HG03025 (cell line): ENCODE measurements around the gene NAT14.

ENCODE experiments used
- ATAC-seq: cut with Tn5 transposase; IDR thresholded peaks from one replicate; pipeline ENCODE4 v1.9.1; 2021; ENCODE audit warnings: mild to moderate bottlenecking, moderate library complexity; ENCODE audit not compliant: unreplicated experiment, low FRiP score

NAT14 gene

DNA sequence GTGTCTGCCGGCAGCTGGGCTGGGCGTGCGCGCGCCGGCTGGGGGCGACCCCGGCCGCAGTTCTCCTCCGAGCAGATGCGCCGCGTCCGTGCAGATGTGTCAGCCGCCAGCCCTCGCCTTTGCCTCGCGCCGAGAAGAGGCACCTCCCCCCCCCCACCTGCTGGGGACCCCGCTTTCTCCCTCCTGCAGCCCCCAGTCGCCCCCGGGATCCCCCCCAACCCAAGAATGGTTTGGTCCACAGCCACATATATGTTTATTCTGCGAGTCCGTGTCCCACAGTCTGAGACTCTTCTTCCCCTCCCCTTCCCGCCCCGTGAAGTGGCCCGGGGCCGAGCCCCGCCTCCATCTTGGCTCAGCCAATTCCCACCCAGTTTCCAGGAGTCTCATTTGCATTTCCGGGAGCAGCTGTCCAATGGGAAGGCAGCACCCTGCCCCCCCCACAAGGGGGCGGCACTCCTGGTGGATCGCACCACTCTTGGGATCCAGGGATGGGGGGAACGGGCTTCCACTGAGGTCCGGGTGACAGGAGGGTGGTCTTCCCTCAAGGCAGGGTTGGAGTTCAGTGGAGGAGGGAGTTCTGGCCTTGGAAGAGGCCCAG lies 32.1 kb upstream of the NAT14 start:
- no peak for ATAC-seq

DNA sequence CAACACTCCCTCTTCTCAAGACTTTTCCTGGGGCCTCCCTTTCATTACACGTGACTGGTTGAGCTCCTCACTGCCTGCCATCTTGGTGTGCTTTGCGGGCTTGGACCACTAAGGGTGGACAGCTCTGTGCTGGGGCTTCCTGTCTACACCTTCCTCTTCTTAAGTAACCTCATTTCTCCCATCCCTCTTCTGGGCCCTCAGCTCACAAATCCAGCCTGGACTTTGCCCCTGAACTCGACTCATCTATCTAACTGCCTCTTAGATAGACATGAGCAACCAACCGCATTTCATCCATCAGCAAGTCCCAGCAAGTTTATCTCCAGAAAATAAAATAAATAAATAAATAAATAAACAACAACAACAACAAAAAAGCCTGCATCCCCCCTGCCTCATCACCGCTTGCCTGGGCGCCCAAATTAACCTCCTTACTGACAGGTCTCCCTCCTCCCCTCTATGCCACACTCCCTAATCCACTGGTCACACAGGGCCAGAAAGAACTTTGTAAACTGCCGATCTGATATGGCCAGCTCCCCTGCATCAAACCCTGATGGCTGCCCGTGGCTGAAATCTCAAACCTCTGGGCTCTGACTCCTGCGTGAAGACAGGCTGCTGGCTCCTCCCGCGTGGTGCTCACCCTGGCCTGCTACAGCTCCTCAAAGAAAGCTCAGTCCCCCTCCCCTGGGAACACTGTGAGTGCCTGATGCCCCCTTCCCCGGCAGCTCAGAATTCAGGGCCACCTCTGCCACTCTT lies 31.3 kb upstream of the NAT14 start:
- no peak for ATAC-seq

DNA sequence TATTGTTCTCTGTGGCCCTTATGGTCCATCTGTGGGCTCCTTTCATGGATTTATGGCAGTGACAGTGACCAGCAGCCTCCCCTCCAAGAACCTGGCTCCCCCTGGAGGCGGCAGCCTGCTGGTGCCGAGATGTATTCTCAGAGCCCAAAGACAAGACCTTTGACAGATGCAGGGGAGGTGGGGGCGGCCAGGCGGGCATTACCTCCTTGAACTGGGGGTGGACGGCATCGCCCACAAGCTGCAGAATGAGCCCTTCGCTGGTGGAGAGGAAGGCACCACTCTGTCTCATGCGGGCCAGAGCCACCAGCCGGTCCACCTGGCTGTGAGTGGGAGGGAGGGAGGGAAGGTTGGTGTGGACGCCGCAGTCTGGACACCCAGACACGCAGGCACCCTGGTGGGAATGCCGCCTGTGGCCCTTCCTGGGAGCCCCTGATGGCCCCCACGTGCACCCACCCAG lies 30.2 kb upstream of the NAT14 start:
- ATAC-seq: no peak

DNA sequence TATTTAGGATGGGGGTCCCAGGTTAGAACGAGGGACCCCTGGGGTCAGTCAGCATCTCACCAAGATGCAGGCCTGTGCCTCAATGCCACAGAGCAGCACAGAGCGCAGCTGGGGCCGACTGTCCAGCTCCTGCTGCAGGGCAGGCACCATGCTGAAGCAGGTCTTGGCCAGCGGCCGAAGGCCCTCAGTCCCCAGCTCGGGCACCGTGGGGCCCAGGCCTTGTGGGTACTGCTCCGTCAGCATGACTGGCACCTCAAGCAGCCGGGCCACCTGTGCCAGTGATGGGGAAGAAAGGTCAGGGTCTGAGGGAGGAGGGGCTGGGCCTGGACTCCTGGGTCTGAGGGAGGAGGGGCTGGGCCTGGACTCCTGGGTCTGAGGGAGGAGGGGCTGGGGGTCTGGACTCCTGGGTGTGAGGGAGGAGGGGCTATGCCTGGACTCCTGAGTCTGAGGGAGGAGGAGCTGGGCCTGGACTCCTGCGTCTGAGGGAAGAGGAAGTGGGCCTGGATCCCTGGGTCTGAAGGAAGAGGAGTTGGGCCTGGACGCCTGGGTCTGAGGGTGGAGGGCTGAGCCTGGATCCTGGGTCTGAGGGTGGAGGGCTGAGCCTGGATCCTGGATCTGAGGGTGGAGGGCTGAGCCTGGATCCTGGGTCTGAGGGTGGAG lies 29.3 kb upstream of the NAT14 start:
- ATAC-seq: no peak

DNA sequence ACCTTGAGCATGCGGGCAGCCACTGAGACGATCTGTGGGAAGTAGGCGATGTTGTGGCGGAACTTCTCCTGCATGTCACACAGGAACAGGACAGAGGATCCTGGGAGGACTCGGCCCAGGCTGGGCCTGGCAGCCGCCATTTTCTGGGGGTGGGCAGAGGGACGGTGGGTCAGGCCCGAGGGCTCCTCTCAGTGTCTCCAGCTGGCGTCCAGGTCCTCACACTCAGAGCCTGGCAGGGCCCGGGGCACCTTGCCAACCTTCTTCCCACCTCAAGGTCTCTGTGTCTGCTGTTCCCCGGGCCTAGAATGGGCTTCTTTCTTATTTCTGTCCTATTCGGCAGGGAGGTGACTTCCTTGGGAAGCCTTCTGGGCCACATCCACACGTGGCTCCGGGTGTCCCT lies 28.6 kb upstream of the NAT14 start:
- no peak for ATAC-seq

DNA sequence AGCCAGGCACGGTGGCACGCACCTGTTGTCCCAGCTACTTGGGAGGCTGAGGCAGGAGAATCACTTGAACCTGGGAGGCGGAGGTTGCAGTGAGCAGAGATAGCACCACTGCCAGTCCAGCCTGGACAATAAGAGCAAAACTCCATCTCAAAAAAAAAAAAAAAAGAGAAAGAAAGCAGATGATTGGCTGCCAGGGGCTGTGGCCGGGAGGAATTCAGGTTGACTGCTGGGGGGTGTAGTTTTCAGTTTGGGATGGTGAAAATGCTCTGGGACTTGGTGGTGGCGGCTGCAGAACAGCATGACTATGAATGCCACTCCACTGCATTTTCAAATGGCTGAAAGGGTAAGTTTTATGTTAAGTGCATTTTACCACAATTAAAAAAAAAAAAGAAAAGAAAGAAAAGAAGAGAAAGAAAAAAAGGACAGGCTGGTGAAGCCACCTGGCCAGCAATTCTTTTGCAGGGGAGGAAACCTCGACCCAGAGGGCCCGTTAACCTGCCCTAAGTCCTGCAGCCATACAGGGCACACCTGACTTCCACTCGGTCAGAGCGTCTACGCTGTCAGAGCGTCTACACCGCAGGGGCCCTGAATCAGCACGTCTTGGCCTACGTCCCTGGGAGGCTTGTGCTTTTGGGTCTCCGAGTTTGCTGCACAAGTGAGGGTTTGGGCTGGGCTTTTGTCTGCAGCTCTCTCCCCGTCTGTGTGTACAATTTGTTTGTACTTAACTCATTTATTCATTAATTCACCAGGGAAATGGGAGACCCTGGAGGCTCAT lies 27.1 kb upstream of the NAT14 start:
- no peak for ATAC-seq

DNA sequence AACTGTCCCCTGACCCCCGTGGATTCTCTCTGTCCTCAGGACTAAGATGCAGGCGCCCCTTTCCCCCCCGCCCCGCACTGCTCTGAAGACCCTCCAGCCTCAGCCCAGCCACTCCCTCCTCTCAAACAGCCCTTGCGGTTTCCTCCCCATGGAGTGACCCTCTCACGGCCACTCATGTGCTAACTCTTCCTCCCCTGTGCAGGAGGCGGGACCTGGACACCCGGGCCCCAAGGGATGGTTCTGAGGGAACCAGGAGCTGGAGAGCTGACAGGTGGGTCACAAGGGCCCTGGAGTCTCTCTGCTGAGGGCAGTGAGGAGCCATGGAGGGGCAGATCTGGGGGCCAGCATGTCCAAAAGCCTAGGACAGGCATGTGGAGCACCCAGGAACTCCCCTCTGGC lies 25.4 kb upstream of the NAT14 start:
- no peak for ATAC-seq

DNA sequence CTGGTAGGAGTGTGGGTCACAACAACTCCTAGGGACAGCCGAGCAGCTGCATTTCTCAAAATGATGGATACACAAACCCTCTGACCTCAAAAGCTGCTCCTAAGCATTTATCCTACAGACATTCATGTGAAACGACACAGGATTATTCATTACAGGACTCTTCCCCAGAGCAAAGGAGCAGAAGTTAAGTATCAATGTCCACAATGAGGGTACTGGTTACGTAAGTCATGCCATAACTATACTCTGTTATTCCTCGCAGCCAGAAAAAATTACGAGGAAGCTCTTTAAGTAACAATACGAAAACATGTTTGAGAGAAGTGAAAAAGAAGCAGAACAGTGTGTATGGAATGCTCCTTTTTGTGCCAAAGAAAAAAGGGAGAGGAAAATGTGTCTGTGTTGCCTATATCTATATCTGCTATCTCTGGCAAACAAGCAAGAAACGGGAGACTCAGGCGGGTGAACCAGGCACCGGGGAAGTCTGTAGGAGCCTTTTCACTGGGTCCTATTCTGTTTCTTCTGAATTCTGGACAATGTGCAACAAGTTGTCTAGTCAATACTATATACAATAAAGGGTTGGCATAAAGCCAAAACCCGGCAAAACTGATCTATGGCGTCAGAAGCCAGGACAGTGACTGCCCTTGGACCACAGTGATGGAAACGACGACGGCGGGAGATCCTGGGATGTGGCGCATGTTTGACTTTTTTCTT lies 24.9 kb upstream of the NAT14 start:
- no peak for ATAC-seq

DNA sequence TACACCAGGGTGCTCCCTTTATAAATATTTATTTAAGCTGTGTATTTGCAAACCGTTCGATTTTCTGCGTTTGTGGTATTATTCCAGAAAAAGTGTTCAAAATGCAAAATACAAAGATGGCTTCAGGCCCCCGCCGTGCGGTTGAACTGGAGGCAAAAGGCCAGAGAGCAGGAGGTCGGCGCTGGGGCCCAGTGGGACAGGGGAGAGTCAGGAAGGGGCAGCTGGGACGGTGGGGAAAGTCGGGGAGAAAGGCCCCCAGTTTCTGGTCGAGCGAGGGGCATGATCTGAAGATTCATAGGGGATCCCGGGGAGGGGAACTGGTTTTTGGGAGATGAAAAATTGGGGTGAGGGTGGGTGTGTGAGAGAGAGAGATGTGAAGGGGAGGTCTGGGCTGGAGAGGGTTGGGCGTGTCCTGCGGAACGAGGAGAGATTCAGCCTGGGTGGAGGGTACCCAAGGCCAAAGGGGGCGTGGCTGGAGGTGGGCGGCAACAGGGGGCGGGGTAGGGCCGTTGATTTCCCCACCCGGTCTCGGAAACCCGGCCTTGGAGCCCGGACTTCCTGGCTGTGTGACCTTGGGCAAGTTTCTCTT lies 24.2 kb upstream of the NAT14 start:
- ATAC-seq: no peak

DNA sequence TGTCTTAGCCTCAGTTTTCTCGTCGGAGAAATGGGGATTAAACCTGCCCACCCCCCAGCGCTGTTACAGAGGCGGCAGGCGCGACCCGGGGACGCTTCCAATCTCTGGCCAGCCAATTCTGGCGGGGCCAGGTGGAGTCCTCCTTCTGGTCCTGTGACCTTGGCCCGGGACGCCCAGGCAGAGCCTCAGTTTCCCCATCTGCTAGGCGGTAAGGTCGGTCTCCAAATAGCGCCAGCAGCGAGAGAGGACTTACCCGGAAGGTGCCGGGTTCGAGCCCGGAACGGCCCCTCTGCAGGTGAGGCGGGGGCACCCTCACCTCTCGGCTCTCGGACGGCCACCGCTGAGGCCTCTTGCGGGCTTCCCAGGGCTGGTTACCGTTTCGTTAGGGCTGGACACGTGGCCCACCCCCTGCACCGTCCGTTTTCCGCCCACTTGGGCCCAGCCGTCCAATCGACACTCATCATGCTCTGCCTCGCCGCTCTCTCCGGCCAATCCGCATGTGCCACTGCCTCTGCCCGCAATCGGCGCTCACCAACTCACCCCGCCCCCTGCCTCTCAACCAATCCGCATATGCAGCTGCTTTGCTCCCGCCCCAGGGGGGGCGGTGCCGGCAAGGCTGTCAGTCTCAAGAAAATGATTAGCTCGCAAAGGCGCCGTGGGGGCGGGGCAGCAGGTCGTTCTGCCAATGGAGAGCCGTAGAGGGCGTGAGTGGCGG lies 23.6 kb upstream of the NAT14 start, which contains the start of gene ISOC2:
TSS of gene ISOC2 (minus strand) at position 384 of the 715 bp plus-strand sequence. CDS start 5,156 bp downstream, outside the sequence.
- peak; percentile 87 for ATAC-seq

DNA sequence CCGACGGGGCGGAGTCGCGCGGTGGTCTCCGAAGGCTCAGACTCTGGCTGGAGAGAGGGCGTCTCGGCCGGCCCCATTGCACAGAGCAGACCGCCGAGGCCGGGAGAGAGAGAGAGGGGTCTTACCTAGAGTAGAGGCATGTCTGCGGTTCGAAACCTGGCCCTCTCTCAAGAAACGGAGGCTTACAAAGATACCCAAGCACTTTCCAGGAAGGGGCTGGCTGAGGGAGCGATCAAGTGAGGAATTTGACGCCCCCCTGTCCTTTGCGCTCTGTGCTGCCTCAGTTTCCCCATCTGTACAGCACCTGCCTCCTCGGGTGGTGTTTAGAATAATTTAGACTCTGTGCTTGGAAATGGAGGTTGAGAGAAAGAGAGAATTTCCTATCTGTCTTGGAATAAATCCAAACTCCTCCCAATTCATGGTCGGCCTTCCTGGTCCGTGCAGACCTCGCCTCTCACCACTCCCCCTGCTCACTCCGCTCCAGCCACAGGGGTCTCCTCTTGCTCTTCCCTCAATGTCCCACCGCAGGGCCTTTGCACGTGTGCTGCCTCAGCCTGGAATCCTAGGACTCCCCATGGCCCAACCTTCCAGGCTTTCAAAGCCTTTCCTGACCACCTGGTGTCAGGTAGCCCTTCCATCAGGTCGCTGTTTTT lies 22.9 kb upstream of the NAT14 start:
- ATAC-seq: no peak

DNA sequence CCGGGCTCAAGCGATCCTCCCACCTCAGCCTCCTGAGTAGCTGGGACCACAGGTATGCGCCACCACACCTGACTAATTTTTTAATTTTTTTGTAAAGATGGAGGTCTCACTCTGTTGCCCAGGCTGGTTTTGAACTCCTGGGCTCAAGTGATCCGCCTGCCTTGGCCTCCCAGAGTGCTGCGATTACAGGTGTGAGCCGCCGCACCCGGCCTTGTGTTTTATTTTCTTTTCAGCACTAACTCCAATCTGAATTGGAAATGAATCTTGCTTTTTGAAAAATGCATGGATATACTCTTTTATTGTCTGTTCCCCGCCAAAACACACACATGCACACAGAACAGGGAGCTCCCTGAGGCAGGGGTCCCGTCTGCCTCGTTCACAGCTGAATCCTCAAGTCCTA lies 22.3 kb upstream of the NAT14 start:
- ATAC-seq: no peak

DNA sequence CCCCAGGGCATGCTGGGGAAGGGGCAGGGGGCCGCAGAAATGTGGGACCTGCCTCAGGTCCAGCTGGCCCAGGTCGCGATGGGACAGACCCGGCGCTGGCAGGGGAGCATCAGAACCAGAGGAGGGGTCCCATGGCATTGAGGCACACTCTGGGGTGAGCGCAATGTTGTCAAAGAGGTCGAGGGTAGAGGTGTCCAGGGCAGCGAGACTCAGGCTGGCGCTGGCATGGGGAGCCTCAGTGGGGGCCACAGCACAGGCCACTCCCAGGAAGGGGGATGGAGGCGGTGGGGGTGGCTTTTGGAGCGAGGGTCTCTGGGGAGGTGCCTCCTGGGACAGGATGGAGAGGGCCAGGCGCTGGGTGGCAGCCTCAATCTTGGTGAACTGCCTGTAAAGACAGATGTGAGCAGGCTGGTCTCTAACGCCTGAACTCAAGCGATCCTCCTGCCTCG lies 21.4 kb upstream of the NAT14 start:
- ATAC-seq: no peak

DNA sequence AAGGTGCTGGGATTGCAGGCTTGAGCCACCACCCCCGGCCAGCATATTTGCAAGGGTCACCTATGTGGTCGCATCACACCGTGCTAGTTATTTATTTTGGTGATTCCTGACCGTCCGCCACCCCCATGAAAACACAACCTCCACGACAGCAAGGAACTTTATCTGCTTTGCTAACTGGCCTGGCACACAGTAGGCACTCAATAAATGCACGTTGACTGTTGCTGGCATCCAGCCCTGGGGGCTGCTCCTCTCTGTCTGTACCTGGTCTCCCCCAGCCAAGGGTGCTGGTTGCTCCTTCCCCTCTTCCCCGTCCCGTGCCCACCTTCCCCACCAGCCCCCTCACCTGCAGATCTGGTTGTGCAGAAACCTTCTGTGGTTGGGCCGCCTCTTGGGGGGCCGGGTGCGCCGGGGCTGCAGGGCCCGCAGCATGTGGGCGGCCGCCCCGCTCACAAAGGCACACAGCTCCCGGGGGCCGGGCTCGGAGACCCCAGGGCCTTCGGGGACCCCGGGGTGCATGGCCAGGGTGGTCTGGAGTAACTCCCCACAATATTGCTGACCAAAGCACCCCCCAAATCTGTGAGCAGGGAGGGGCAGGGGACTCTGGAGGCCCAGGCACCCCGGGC lies 20.8 kb upstream of the NAT14 start:
- no peak for ATAC-seq

DNA sequence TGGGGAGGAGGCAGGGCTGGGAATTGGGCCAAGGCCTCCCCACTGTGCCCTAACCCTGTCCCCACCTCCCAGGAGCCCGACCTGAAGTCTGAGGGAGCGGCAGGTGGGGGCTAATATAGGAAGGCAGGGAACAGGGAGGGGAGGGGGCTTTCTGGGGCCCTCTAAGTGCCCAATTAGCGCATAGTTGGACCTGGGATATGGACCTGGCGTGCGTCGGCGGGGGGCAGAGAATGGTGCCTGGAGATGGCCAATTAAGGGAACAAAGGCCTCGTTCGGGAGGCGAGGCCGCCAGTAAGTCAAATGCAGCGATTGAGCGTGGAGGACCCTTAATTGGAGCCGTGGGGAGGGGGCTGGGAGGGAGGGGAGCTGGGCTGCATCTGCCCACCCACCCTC lies 20.3 kb upstream of the NAT14 start, which contains the start of gene C19orf85:
TSS of gene C19orf85 (minus strand) at position 90 of the 393 bp plus-strand sequence. CDS start 197 bp downstream, outside the sequence.
- no peak for ATAC-seq

DNA sequence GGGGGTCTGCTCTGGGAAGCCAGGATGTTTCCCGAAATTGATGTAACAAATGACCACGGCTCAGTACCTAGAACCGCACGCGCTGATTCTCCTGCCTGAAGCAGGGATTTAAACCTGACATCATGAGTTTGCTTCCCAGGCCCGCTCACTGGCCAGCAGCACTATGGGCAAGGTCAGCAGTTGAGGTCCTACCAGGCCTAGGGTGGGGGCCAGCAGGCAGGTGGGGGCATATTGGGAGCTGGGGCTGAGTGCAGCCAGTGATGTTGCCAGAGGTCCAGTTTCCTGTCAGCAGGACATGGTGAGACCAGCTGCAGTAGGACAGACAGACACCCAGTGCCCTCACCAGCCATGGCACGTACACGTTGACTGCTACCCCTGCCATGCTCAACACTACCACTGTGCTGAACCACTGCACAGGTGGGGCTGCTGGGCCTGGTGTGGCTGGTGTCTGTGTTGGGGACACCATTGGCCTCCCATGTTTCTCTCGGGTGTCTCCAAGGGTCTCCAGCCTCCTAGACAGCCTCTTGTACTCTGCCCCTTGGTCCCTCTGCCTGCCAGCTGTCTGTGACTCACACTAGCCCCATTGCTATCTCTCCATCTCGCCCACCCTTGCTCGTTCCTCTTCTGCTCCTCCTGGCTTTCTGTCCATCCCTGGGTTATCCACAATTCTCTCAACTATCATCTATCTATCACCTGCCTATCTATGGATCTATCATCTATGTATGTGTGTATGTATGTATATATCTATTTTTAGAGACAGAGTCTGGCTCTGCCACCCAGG lies 19.3 kb upstream of the NAT14 start:
- no peak for ATAC-seq

DNA sequence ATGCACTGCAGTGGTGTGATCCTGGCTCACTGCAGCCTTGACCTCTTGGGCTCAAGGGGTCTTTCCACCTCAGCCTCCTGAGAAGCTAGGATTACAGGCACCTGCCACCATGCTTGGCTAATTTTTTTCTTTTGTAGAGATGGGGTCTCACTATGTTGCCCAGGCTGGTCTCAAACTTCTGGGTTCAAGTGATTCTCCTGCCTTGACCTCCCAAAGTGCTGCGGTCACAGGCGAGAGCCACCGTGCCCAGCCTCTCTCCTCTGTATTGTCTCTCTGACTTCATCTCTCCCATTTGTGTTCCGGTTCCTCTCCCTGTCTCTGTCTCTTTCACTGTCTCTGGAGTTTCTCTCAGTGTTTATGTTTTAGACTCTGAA lies 18.8 kb upstream of the NAT14 start:
- ATAC-seq: no peak
